GM21367 (cell line): Measurements from ENCODE around the gene PLEKHF1.
A peak's percentile ranks its signal among the peaks of the same experiment; 100 is the strongest.
"Not testable (repeated sequence)": the region's sequence is repeated elsewhere in the genome, so short reads cannot be mapped to it uniquely, and the experiment has no call there.

Experiments used
- ATAC-seq: cut with Tn5 transposase; IDR thresholded peaks from one replicate; pipeline ENCODE4 v1.9.1; 2021; ENCODE audit not compliant: unreplicated experiment

PLEKHF1 gene

GRCh38 chr19:29697523-29698261 is 32.4 kb downstream of the PLEKHF1 start:
- ATAC-seq, result no peak

- no peak for ATAC-seq
Observed at GRCh38 chr19:29699861-29700260, 34.6 kb downstream of the PLEKHF1 start.

- no peak for ATAC-seq
Observed at GRCh38 chr19:29700498-29700897, 35.2 kb downstream of the PLEKHF1 start.

GRCh38 chr19:29702161-29702962 is 37.1 kb downstream of the PLEKHF1 start:
- ATAC-seq, result no peak

- ATAC-seq, result no peak
Observed at GRCh38 chr19:29702963-29703320, 37.7 kb downstream of the PLEKHF1 start.

GRCh38 chr19:29704562-29705558 is 39.6 kb downstream of the PLEKHF1 start:
- no peak for ATAC-seq

- ATAC-seq, result no peak
Observed at GRCh38 chr19:29705706-29706105, 40.4 kb downstream of the PLEKHF1 start.

- ATAC-seq, result no peak
Observed at GRCh38 chr19:29706635-29707034, 41.4 kb downstream of the PLEKHF1 start.

- no peak for ATAC-seq
Observed at GRCh38 chr19:29708554-29709439, 43.5 kb downstream of the PLEKHF1 start.

- ATAC-seq, result not testable (repeated sequence)
Observed at GRCh38 chr19:29709440-29709798, 44.2 kb downstream of the PLEKHF1 start.

- no peak for ATAC-seq
Observed at GRCh38 chr19:29711584-29712132, 46.4 kb downstream of the PLEKHF1 start.

- no peak for ATAC-seq
Observed at GRCh38 chr19:29712744-29713516, 47.7 kb downstream of the PLEKHF1 start.

- ATAC-seq, result no peak
Observed at GRCh38 chr19:29714371-29714952, 49.2 kb downstream of the PLEKHF1 start.

GRCh38 chr19:29714953-29715700 is 49.9 kb downstream of the PLEKHF1 start, which contains the start of gene C19orf12:
Gene C19orf12 (minus strand): TSS chr19:29715261. CDS start chr19:29708413, 6,848 bp downstream.
- peak; percentile 56 for ATAC-seq

- no peak for ATAC-seq
Observed at GRCh38 chr19:29715701-29716581, 50.7 kb downstream of the PLEKHF1 start.

- no peak for ATAC-seq
Observed at GRCh38 chr19:29717051-29717450, 51.8 kb downstream of the PLEKHF1 start.

GRCh38 chr19:29724102-29724641 is 58.9 kb downstream of the PLEKHF1 start:
- no peak for ATAC-seq
